K562 treated with DMSO at 1 percent for 24 hours (cell line): ENCODE measurements around the gene GAB4. TPM values are rescaled to one million over a fixed set of nuclear protein-coding genes. Genes with fewer than 3 reads are reported as not detected.

Source experiments
- total RNA-seq: library from RNA; unstranded; fragments of 300-600 nt; gene quantifications from 2 replicates; pipeline ENCODE4 v1.2.3, GENCODE V29; 2022; ENCODE audit warnings: low read depth; ENCODE audit not compliant: insufficient read depth

GAB4 gene
- total RNA-seq: 0.30 TPM in 1 of 2 replicates, not detected in the other

GRCh38 chr22:17007852-17008731 is at the start of gene GAB4:
TSS of gene GAB4 (minus strand) at chr22:17008222. CDS start at chr22:17008114, 108 bp downstream.

Other genes starting within 250 kb of the GAB4 start
- gene XKR3, start 182.8 kb downstream of the GAB4 start, total RNA-seq: 3.0 and 3.5 TPM in 2 replicates
- 8.9 and 9.0 TPM in 2 replicates for gene IL17RA, start 76.8 kb upstream of the GAB4 start, total RNA-seq
- 0.09 TPM in 1 of 2 replicates, not detected in the other for gene TMEM121B, start 113.1 kb upstream of the GAB4 start, total RNA-seq
- 19.9 and 20.3 TPM in 2 replicates for gene HDHD5, start 151.1 kb upstream of the GAB4 start, total RNA-seq
- gene ADA2, start 211.2 kb upstream of the GAB4 start, total RNA-seq: not detected in 2 replicates